ENCODE results near the gene ALG3.

GRCh38 chr3:184257083-184257915 is 8.5 kb upstream of the ALG3 start:
- TF ChIP-seq CTCF (conservative IDR thresholded peaks at IDR 0.05; ENCODE audit: low read depth, low read length) (no peak), EZH2 (IDR thresholded peaks at IDR 0.05; ENCODE audit: borderline replicate concordance, low read depth, low read length, poor library complexity, severe bottlenecking) (no peak)

All from A673 (cell line).